Stimulated activated CD4-positive, alpha-beta T cell treated with anti-CD3 and anti-CD28 coated beads, Interleukin-4, amount 100 ng/mL, for 4 hours (primary cell): ENCODE measurements around the gene PRORP.
"Not testable (repeated sequence)": the region's sequence is repeated elsewhere in the genome, so short reads cannot be mapped to it uniquely, and the experiment has no call there.

Experiments
- DNase-seq, 2 experiments: peaks; one replicate each; pipeline ENCODE4 v3.0.0-alpha.2; 2020

Gene PRORP

GRCh38 chr14:35140718-35141581 lies 18.6 kb downstream of the PRORP start:
- DNase-seq: no peak

GRCh38 chr14:35144029-35144428 lies 21.7 kb downstream of the PRORP start:
- DNase-seq: no peak

- no peak for DNase-seq
Observed at GRCh38 chr14:35146711-35147149, 24.4 kb downstream of the PRORP start.

GRCh38 chr14:35147186-35147585 lies 24.8 kb downstream of the PRORP start:
- DNase-seq: no peak

- DNase-seq: no peak
Observed at GRCh38 chr14:35147711-35148110, 25.4 kb downstream of the PRORP start.

GRCh38 chr14:35149239-35149638 lies 26.9 kb downstream of the PRORP start:
- DNase-seq: no peak

GRCh38 chr14:35152531-35152930 lies 30.2 kb downstream of the PRORP start:
- not testable (repeated sequence) for DNase-seq

- no peak for DNase-seq
Observed at GRCh38 chr14:35154016-35154415, 31.7 kb downstream of the PRORP start.

- DNase-seq: no peak
Observed at GRCh38 chr14:35155962-35156361, 33.6 kb downstream of the PRORP start.

GRCh38 chr14:35158491-35158890 lies 36.1 kb downstream of the PRORP start:
- DNase-seq: no peak

GRCh38 chr14:35158951-35159653 lies 36.8 kb downstream of the PRORP start:
- DNase-seq: no peak

GRCh38 chr14:35159742-35160409 lies 37.5 kb downstream of the PRORP start:
- no peak for DNase-seq

- DNase-seq: peak in 1 of 2 experiments; percentile 24
Observed at GRCh38 chr14:35161231-35161630, 38.9 kb downstream of the PRORP start.

GRCh38 chr14:35163384-35163783 lies 41.0 kb downstream of the PRORP start:
- DNase-seq: no peak

- DNase-seq: no peak
Observed at GRCh38 chr14:35164849-35165248, 42.5 kb downstream of the PRORP start.

GRCh38 chr14:35167496-35167895 lies 45.1 kb downstream of the PRORP start:
- DNase-seq: no peak
